ENCODE results near the gene GDF15.
A peak's percentile ranks its signal among the peaks of the same experiment; 100 is the strongest.
"Not testable (repeated sequence)": the region's sequence is repeated elsewhere in the genome, so short reads cannot be mapped to it uniquely, and the experiment has no call there.

GDF15 gene

GRCh38 chr19:18393836-18394235 is 7.9 kb downstream of the GDF15 start:
- DNase-seq (ENCODE audit: low read depth) = no peak
- H3K4me3 ChIP-seq (ENCODE audit: low read depth, low read length) = no peak overlapping the region
- TF ChIP-seq MAX (IDR thresholded peaks at IDR 0.05; ENCODE audit: low read depth, low read length) = no peak

GRCh38 chr19:18396471-18397241 is 10.7 kb downstream of the GDF15 start:
- no peak for DNase-seq (ENCODE audit: low read depth)
- no peak overlapping the region for H3K4me3 ChIP-seq (ENCODE audit: low read depth, low read length)
- TF ChIP-seq POLR2A (IDR thresholded peaks at IDR 0.05; ENCODE audit: extremely low read depth, insufficient read length) = no peak
- no peak for TF ChIP-seq MYC (IDR thresholded peaks at IDR 0.05; ENCODE audit: low read depth, low read length)
- no peak for TF ChIP-seq CTCF (IDR thresholded peaks at IDR 0.05; ENCODE audit: low read depth, low read length)
- no peak for TF ChIP-seq MAX (IDR thresholded peaks at IDR 0.05; ENCODE audit: low read depth, low read length)

GRCh38 chr19:18397242-18398202 is 11.6 kb downstream of the GDF15 start, which contains the start of gene LRRC25:
LRRC25 (minus strand) TSS chr19:18397622; CDS start chr19:18396963, 659 bp downstream.
- no peak for TF ChIP-seq MAX (IDR thresholded peaks at IDR 0.05; ENCODE audit: low read depth, low read length)
- TF ChIP-seq CTCF (IDR thresholded peaks at IDR 0.05; ENCODE audit: low read depth, low read length) = no peak
- TF ChIP-seq POLR2A (IDR thresholded peaks at IDR 0.05; ENCODE audit: extremely low read depth, insufficient read length) = no peak
- TF ChIP-seq MYC (IDR thresholded peaks at IDR 0.05; ENCODE audit: low read depth, low read length) = no peak
- DNase-seq (ENCODE audit: low read depth) = peak; percentile 89
- H3K4me3 ChIP-seq (ENCODE audit: low read depth, low read length) = no peak within 1 kb of the TSS

- TF ChIP-seq MYC (IDR thresholded peaks at IDR 0.05; ENCODE audit: low read depth, low read length) (no peak), MAX (IDR thresholded peaks at IDR 0.05; ENCODE audit: low read depth, low read length) (no peak), CTCF (IDR thresholded peaks at IDR 0.05; ENCODE audit: low read depth, low read length) (no peak), POLR2A (IDR thresholded peaks at IDR 0.05; ENCODE audit: extremely low read depth, insufficient read length) (no peak)
- DNase-seq (ENCODE audit: low read depth) = no peak
- H3K4me3 ChIP-seq (ENCODE audit: low read depth, low read length) = no peak overlapping the region
Observed at GRCh38 chr19:18399008-18399407, 13.1 kb downstream of the GDF15 start.

- peak; percentile 62; the same call in 1 of the 2 replicates for TF ChIP-seq MAX (IDR thresholded peaks at IDR 0.05; ENCODE audit: low read depth, low read length)
- TF ChIP-seq POLR2A (IDR thresholded peaks at IDR 0.05; ENCODE audit: extremely low read depth, insufficient read length) = peak; percentile 30
- peak; percentile 64 for TF ChIP-seq CTCF (IDR thresholded peaks at IDR 0.05; ENCODE audit: low read depth, low read length)
- 0 out of 2 replicates have a peak, but pooled peaks have one; percentile 56 for TF ChIP-seq MYC (IDR thresholded peaks at IDR 0.05; ENCODE audit: low read depth, low read length)
- DNase-seq (ENCODE audit: low read depth) = peak; percentile 98
- no peak overlapping the region for H3K4me3 ChIP-seq (ENCODE audit: low read depth, low read length)
Observed at GRCh38 chr19:18401580-18402112, 15.7 kb downstream of the GDF15 start.

- peak; percentile 42 for DNase-seq (ENCODE audit: low read depth)
- H3K4me3 ChIP-seq (ENCODE audit: low read depth, low read length) = not testable (repeated sequence)
Observed at GRCh38 chr19:18402455-18403248, 16.7 kb downstream of the GDF15 start.

- not testable (repeated sequence) for DNase-seq (ENCODE audit: low read depth); H3K4me3 ChIP-seq (ENCODE audit: low read depth, low read length)
Observed at GRCh38 chr19:18405754-18406153, 19.8 kb downstream of the GDF15 start.

Data from NB4 (cell line).